Midbrain (tissue), 1 donor: ENCODE measurements around the gene GIPC3.
"Not testable (repeated sequence)": the region's sequence is repeated elsewhere in the genome, so short reads cannot be mapped to it uniquely, and the experiment has no call there.

ENCODE experiments used
- DNase-seq: peaks from one replicate; lab custom pipeline; 2025; lab: John Stamatoyannopoulos, UW

GIPC3 gene

GRCh38 chr19:3576696-3577443 lies 8.4 kb upstream of the GIPC3 start:
- peak; percentile 16 for DNase-seq

- DNase-seq: no peak
These were observed 7.4 kb upstream of the GIPC3 start for GRCh38 chr19:3577723-3578344.

GRCh38 chr19:3578390-3578789 lies 6.9 kb upstream of the GIPC3 start:
- DNase-seq: no peak

- DNase-seq: no peak
These were observed 4.9 kb upstream of the GIPC3 start for GRCh38 chr19:3580156-3580934.

GRCh38 chr19:3581792-3582191 lies 3.5 kb upstream of the GIPC3 start:
- DNase-seq: not testable (repeated sequence)

GRCh38 chr19:3584036-3584802 lies 1.1 kb upstream of the GIPC3 start:
- not testable (repeated sequence) for DNase-seq

GRCh38 chr19:3586127-3586626 lies 899 bp downstream of the GIPC3 start:
- no peak for DNase-seq

- no peak for DNase-seq
These were observed 1.5 kb downstream of the GIPC3 start for GRCh38 chr19:3586707-3587346.

- no peak for DNase-seq
These were observed 4.2 kb downstream of the GIPC3 start for GRCh38 chr19:3589439-3589838.

- DNase-seq: no peak
These were observed 4.7 kb downstream of the GIPC3 start for GRCh38 chr19:3589949-3590348.

GRCh38 chr19:3590991-3591659 lies 5.8 kb downstream of the GIPC3 start:
- no peak for DNase-seq

GRCh38 chr19:3591876-3592613 lies 6.8 kb downstream of the GIPC3 start:
- no peak for DNase-seq

- DNase-seq: no peak
These were observed 7.9 kb downstream of the GIPC3 start for GRCh38 chr19:3593156-3593555.

- DNase-seq: no peak
These were observed 10.3 kb downstream of the GIPC3 start for GRCh38 chr19:3595521-3596061.

- DNase-seq: no peak
These were observed 14.5 kb downstream of the GIPC3 start for GRCh38 chr19:3599776-3600187.

- no peak for DNase-seq
These were observed 15.7 kb downstream of the GIPC3 start for GRCh38 chr19:3601021-3601420.

GRCh38 chr19:3603121-3603811 lies 18.0 kb downstream of the GIPC3 start:
- DNase-seq: no peak

GRCh38 chr19:3604227-3604986 lies 19.1 kb downstream of the GIPC3 start:
- no peak for DNase-seq

GRCh38 chr19:3604987-3605343 lies 19.7 kb downstream of the GIPC3 start:
- no peak for DNase-seq
